ENCODE measurements around the gene RPL18.
"Not testable (repeated sequence)": the region's sequence is repeated elsewhere in the genome, so short reads cannot be mapped to it uniquely, and the experiment has no call there.

The RPL18 gene

DNA sequence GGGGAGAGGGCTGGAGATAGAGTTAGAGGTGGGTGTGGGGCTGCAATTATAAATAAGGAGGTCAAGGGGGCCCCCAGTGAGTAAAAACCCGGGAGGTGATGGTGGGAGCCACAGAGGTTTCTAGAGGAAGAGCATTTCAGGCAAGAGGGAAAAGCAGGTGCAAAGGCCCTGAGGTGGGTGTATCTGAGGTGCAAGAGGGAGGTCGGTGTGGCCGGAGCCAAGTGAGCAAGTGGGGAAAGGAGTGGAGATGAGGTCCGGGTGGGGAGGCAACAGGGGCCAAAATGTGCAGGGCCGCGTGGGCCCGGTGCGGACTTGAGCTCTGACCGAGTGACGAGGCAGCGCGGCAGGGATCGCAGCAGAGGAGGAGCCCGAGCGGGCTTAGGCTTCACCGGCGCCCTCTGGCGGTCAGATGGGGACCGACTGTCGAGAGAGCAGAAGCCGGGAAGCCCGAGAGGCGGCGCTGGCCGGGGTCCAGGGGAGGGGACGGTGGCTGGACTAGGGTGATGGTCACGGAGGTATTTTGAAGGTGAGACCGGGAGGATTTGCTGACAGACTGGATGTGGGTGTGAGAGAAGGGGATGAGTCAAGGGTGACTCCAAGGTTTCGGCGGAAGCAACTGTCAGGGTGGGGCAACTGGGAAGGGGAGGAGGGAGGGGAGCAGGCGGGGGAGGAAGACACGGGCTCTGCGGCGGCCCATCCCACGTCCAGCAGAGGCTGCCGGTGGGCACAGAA, 30.1 kb downstream of the RPL18 start:
- peak; percentile 76 for DNase-seq (ENCODE audit: low spot score)

DNA sequence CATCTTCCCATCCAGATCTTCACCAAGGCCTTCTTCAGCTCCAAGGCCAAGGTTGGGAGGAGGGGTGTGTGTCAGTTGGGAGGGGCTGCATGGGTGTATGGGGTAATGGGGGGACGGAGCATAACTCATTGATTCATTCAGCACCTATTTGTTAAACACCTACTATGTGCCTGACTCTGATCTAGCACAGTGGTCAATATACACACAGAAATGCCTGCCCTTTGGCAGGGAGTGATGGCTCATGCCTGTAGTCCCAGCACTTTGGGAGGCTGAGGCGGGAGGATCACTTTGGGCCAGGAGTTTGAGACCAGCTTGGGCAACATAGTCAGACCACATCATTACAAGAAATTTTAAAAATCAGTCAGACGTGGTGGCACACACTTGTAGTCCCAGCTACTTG, 31.6 kb downstream of the RPL18 start:
- no peak for DNase-seq (ENCODE audit: low spot score)

DNA sequence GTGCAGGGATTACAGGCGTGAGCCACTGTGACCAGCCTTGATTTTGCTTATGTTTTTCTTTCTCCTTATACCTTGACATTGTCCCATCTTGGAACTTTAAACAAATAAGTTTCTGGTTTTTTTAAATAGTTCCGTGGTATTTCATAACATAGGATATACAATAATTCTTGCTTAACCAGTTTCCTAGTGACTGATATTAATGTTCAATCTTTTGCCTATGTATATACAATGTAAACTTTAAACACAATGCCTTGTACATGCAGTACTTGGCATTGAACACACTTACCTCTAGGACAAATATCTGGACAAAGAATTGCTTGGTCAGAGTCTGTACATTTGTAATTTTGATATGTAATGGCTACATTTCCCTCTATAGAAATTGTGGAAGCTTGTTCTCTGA, 36.8 kb downstream of the RPL18 start:
- no peak for DNase-seq (ENCODE audit: low spot score)

DNA sequence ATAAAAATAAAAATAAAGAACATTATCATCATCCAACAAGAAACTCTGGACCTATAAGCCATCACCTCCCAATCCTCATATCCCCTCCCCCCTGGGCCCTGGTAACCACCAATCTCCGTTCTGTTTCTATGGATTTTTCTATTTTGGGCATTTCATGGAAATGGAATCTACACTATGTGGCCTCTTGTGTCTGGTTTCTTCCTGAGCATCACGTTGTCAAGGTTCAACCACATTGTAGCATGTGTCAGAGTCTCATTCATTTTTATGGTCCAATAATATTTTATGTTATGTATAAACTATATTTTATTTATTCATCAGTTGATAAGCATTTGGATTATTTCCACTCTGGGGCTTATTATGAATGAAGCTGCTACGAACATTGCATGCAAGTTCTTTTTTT, 40.1 kb downstream of the RPL18 start:
- no peak for DNase-seq (ENCODE audit: low spot score)

DNA sequence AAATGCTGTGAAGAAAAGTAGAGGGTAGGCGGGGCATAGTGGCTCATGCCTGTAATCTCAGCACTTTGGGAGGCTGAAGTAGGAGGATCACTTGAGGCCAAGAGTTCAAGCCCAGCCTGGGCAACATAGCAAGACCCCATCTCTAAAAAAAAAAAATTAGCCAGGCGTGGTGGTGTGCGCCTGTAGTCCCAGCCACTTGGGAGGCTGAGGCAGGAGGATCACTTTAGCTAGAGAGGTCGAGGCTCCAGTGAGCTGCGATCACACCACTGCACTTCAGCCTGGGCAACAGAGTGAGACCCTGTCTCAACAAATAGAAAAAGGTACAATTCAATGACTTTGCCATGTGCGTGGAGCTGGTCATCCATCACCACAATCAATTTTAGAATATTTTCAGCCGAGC, 41.1 kb downstream of the RPL18 start:
- DNase-seq (ENCODE audit: low spot score): not testable (repeated sequence)

DNA sequence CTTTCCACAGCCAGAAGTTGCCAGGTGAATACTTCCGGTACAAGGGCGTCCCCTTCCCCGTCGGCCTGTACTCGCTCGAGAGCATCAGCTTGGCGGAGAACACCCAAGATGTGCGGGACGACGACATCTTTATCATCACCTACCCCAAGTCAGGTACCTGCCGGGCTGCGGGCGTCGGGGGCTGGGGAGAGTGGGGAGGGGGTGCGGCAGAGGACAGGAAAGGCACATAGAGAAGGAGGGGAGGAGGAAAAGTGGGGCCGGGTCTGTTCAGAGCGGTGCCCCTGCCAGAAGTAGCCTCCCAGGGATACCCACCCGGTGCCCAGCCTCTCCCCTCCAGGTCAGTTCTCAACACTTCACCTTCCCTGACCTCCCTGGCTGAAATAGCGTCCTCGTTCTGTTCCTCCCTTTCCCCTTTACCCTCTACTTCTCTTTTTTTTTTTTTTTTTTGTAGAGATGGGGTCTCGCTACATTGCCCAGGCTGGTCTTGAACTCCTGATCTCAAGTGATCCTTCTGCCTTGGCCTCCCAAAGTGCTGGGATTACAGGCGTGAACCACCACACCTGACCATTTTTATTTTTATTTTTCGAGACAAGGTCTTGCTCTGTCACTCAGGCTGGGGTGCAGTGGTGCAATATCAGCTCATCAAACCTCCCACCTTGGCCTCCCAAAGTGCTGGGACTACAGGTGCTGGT, 42.9 kb downstream of the RPL18 start:
- no peak for DNase-seq (ENCODE audit: low spot score)

DNA sequence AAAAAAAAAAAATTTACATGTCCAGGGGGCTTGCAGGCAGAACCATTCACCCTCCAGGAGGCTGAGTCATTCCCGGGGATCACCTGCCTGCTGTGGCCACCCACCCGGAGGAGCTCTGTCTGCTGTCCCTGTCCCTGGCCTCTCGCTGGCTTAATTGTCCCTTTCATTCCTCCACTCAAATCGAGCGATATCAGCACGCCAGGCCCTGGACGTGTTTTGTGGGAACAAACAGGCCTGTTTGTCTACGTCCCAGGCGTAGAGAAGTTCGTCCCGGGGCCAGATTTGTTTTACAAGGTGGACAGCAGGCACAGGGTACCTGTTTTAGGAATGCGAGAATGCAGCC, 45.8 kb downstream of the RPL18 start:
- DNase-seq (ENCODE audit: low spot score): no peak

DNA sequence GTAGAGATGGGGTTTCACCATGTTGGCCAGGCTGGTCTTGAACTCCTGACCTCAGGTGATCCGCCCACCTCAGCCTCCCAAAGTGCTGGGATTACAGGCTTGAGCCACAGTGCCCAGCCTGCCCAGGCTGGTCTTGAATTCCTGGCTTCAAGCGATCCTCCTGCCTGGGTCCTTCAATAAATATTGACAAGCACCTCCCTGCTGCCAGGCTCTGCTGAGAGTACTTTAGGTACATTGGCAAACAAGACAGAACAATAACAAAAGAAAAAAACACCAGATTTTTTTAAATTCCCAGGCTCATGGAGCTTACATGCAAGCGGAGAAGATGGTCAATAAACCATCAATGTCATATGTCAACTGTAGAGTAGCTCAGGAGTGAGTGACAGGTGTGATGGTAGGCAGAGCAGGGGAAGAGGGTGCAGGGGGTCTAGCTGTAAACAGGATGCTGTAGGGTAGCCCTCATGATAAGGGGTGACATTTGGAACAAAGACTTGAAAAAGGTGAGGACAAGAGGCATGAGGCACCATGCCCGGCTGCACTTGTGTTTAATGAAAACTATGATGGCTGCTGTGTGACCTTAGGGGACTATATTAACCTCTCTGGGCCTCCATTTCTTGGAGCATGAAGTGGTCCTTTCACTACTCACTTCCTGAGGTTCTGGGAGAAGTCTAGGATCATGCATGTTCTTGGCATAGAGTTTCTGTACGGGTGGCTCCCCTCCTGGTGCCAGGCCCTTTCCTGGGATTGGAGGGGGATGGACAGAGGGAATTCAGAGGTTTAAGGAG, 47.4 kb downstream of the RPL18 start:
- DNase-seq (ENCODE audit: low spot score): no peak

DNA sequence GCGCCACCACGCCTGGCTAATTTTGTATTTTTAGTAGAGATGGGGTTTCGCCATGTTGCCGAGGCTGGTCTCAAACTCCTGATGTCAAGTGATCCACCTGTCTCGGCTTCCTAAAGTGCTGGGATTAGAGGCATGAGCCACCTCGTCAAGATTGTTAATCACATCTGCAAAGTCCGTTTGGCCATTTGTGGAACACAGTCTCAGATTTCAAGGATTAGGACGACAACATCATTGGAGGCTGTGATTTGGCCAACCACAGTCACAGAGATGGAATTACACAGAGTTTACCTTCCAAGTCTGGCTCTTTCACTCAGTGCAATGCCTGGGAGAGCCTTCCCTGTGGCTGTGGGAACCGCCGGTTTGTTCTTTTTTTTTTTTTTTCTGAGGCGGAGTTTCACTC, 49.2 kb downstream of the RPL18 start:
- DNase-seq (ENCODE audit: low spot score): peak; percentile 74

DNA sequence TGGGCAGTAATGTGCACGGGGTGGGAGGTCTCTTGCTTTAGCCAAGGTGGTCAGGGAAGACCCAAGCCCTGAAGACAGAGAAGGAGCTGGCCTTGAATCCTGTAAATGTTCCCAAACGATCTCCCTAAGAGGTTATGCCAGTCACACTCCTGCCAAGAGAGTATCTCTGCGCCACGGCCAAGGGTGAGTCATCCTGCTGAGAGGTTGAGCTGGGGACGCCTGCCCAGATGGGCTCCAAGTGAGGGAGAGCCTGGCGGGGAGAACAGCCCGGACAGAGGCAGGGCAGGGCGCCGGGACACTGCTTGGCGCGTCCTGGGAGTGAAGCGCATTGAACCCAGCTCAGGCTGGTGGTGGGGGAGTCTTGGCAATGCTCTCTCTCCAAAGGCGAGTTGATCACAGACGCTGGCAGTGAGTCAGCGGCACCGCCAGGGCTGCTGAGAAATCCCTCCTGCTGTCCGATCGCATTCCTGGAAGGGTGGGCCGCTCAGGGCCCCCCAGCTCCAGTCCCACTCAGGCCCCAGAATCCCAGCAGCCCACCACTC, 50.6 kb downstream of the RPL18 start:
- peak; percentile 68 for DNase-seq (ENCODE audit: low spot score)
